Central memory CD8-positive, alpha-beta T cell (primary cell): ENCODE results near the gene MBOAT2.
"Not testable (repeated sequence)": the region's sequence is repeated elsewhere in the genome, so short reads cannot be mapped to it uniquely, and the experiment has no call there.

Source experiments
- ATAC-seq: fragments of 150-1000 bp; cut with Tn5 transposase; replicated peaks from 2 replicates; pipeline ENCODE4 v1.10.0; 2022; ENCODE audit warnings: mild to moderate bottlenecking, moderate FRiP score, moderate number of reproducible peaks; ENCODE audit not compliant: poor library complexity, severe bottlenecking; ENCODE audit errors: extremely low read depth
- DNase-seq, 2 donors: peaks; one replicate each; pipeline ENCODE4 v3.0.0; 2021; ENCODE audit warnings: low spot score in 2 of 2
- H3K27ac Mint-ChIP-seq: one replicate; pipeline ENCODE4 v1.8.0; 2022; ENCODE audit warnings: low read depth, mild to moderate bottlenecking, moderate library complexity, mixed read lengths
- H3K27me3 Mint-ChIP-seq: one replicate; pipeline ENCODE4 v1.8.0; 2022; ENCODE audit warnings: mixed read lengths
- H3K36me3 Mint-ChIP-seq: one replicate; pipeline ENCODE4 v1.8.0; 2022; ENCODE audit warnings: mild to moderate bottlenecking, moderate library complexity, mixed read lengths; ENCODE audit not compliant: insufficient read depth
- H3K4me1 Mint-ChIP-seq: one replicate; pipeline ENCODE4 v1.8.0; 2022; ENCODE audit warnings: mixed read lengths
- H3K4me3 Mint-ChIP-seq: one replicate; pipeline ENCODE4 v1.8.0; 2022; ENCODE audit warnings: mild to moderate bottlenecking, moderate library complexity, mixed read lengths
- H3K9me3 Mint-ChIP-seq: one replicate; pipeline ENCODE4 v1.8.0; 2022; ENCODE audit warnings: mixed read lengths

MBOAT2 gene

GRCh38 chr2:9003616-9004337, at the start of gene MBOAT2:
MBOAT2 (minus strand) TSS chr2:9003684; CDS start chr2:9003614, 70 bp downstream.
- Mint-ChIP-seq H3K9me3 (no peaks in the 10 kb centered on the region), H3K36me3 (peaks cover 5% of the 10 kb centered on the region), H3K4me1 (peaks cover 10% of the 10 kb centered on the region), H3K27ac (no peak within 1 kb of the TSS), H3K27me3 (no peaks in the 10 kb centered on the region), H3K4me3 (peak within 1 kb of the TSS; percentile 77)
- DNase-seq: peak; percentile 38 to 44
- ATAC-seq: peak; percentile 89

- Mint-ChIP-seq H3K36me3 (peaks cover 1% of the 10 kb centered on the region), H3K9me3 (peaks cover 5% of the 10 kb centered on the region), H3K4me1 (peaks cover 8% of the 10 kb centered on the region), H3K27me3 (peaks cover 17% of the 10 kb centered on the region), H3K4me3 (no peak overlapping the region), H3K27ac (no peak overlapping the region)
- no peak for DNase-seq
- no peak for ATAC-seq
Measured at GRCh38 chr2:9052821-9053533, 49.5 kb upstream of the MBOAT2 start.

GRCh38 chr2:9051451-9051850, 48.0 kb upstream of the MBOAT2 start:
- not testable (repeated sequence) for H3K36me3 Mint-ChIP-seq, ATAC-seq, H3K27me3 Mint-ChIP-seq, H3K27ac Mint-ChIP-seq, H3K4me1 Mint-ChIP-seq, H3K9me3 Mint-ChIP-seq, H3K4me3 Mint-ChIP-seq, DNase-seq

- Mint-ChIP-seq H3K27ac (no peak overlapping the region), H3K4me3 (no peak overlapping the region), H3K36me3 (peaks cover 1% of the 10 kb centered on the region), H3K9me3 (no peaks in the 10 kb centered on the region), H3K27me3 (peaks cover 10% of the 10 kb centered on the region), H3K4me1 (peaks cover 2% of the 10 kb centered on the region)
- ATAC-seq (no peak), DNase-seq (no peak)
Measured at GRCh38 chr2:9050122-9050809, 46.8 kb upstream of the MBOAT2 start.

- ATAC-seq (no peak), DNase-seq (no peak)
- Mint-ChIP-seq H3K36me3 (no peaks in the 10 kb centered on the region), H3K9me3 (no peaks in the 10 kb centered on the region), H3K27me3 (peaks cover 21% of the 10 kb centered on the region), H3K4me1 (no peaks in the 10 kb centered on the region), H3K4me3 (no peak overlapping the region), H3K27ac (no peak overlapping the region)
Measured at GRCh38 chr2:9045595-9045994, 42.1 kb upstream of the MBOAT2 start.

- H3K4me3 Mint-ChIP-seq, DNase-seq, H3K9me3 Mint-ChIP-seq, H3K4me1 Mint-ChIP-seq, ATAC-seq, H3K36me3 Mint-ChIP-seq, H3K27ac Mint-ChIP-seq: not testable (repeated sequence)
- H3K27me3 Mint-ChIP-seq: peaks cover 28% of the 10 kb centered on the region
Measured at GRCh38 chr2:9043491-9043890, 40.0 kb upstream of the MBOAT2 start.

- ATAC-seq (no peak), DNase-seq (no peak)
- Mint-ChIP-seq H3K36me3 (no peaks in the 10 kb centered on the region), H3K27ac (no peak overlapping the region), H3K4me1 (no peaks in the 10 kb centered on the region), H3K27me3 (peaks cover 90% of the 10 kb centered on the region), H3K9me3 (no peaks in the 10 kb centered on the region), H3K4me3 (no peak overlapping the region)
Measured at GRCh38 chr2:9037166-9037565, 33.7 kb upstream of the MBOAT2 start.

GRCh38 chr2:9033385-9034168, 30.1 kb upstream of the MBOAT2 start:
- Mint-ChIP-seq H3K27me3 (peaks cover 98% of the 10 kb centered on the region), H3K4me3 (no peak overlapping the region)

GRCh38 chr2:9032536-9033255, 29.2 kb upstream of the MBOAT2 start:
- H3K4me3 Mint-ChIP-seq: no peak overlapping the region
- no peak overlapping the region for H3K27ac Mint-ChIP-seq

More at GRCh38 chr2:9033385-9034168, 30.1 kb upstream of the MBOAT2 start:
- Mint-ChIP-seq H3K9me3 (no peaks in the 10 kb centered on the region), H3K4me1 (no peaks in the 10 kb centered on the region), H3K36me3 (no peaks in the 10 kb centered on the region), H3K27ac (no peak overlapping the region)
- DNase-seq: no peak
- no peak for ATAC-seq

GRCh38 chr2:9032121-9032520, 28.6 kb upstream of the MBOAT2 start:
- DNase-seq (no peak), ATAC-seq (no peak)
- Mint-ChIP-seq H3K27me3 (peaks cover 98% of the 10 kb centered on the region), H3K36me3 (no peaks in the 10 kb centered on the region), H3K4me3 (no peak overlapping the region), H3K27ac (no peak overlapping the region), H3K4me1 (no peaks in the 10 kb centered on the region), H3K9me3 (no peaks in the 10 kb centered on the region)

More at GRCh38 chr2:9032536-9033255, 29.2 kb upstream of the MBOAT2 start:
- Mint-ChIP-seq H3K9me3 (no peaks in the 10 kb centered on the region), H3K27me3 (peaks cover 98% of the 10 kb centered on the region), H3K4me1 (no peaks in the 10 kb centered on the region), H3K36me3 (no peaks in the 10 kb centered on the region)
- no peak for DNase-seq
- ATAC-seq: no peak

GRCh38 chr2:9031246-9031645, 27.8 kb upstream of the MBOAT2 start:
- no peak overlapping the region for H3K4me3 Mint-ChIP-seq
- DNase-seq (no peak), ATAC-seq (no peak)
- H3K27ac Mint-ChIP-seq: no peak overlapping the region
- H3K27me3 Mint-ChIP-seq: peaks cover 98% of the 10 kb centered on the region
- no peaks in the 10 kb centered on the region for H3K36me3 Mint-ChIP-seq
- no peaks in the 10 kb centered on the region for H3K4me1 Mint-ChIP-seq
- no peaks in the 10 kb centered on the region for H3K9me3 Mint-ChIP-seq

- H3K9me3 Mint-ChIP-seq: no peaks in the 10 kb centered on the region
- no peak for ATAC-seq
- no peaks in the 10 kb centered on the region for H3K4me1 Mint-ChIP-seq
- no peaks in the 10 kb centered on the region for H3K36me3 Mint-ChIP-seq
- no peak overlapping the region for H3K4me3 Mint-ChIP-seq
- peaks cover 98% of the 10 kb centered on the region for H3K27me3 Mint-ChIP-seq
- no peak for DNase-seq
- H3K27ac Mint-ChIP-seq: no peak overlapping the region
Measured at GRCh38 chr2:9030841-9031240, 27.4 kb upstream of the MBOAT2 start.
